Mononuclear cell (primary cell): ENCODE results near the gene SCN10A. TPM values are rescaled to one million over a fixed set of nuclear protein-coding genes. Genes with fewer than 3 reads are reported as not detected.

Experiments
- H3K27me3 ChIP-seq: 2 replicates; pipeline ENCODE4 v1.6.0; 2011; ENCODE audit warnings: low read length, control low read depth; ENCODE audit not compliant: insufficient read depth
- H3K4me1 ChIP-seq: 2 replicates; pipeline ENCODE4 v1.5.1; 2011; ENCODE audit warnings: mild to moderate bottlenecking, low read length, control low read depth; ENCODE audit not compliant: insufficient read depth
- H3K4me3 ChIP-seq: 2 replicates; pipeline ENCODE4 v1.5.1; 2011; ENCODE audit warnings: mild to moderate bottlenecking, low read length, moderate library complexity
- H3K9me3 ChIP-seq: 2 replicates; pipeline ENCODE4 v1.5.1; 2011; ENCODE audit warnings: low read depth, mild to moderate bottlenecking, control low read depth, low read length
- total RNA-seq: library from RNA; depleted of rRNA; stranded (reverse); fragments of >200 nt; gene quantifications from one replicate; pipeline ENCODE4 v1.2.3, GENCODE V29; 2012

SCN10A gene
- total RNA-seq, 1 donor: not detected

DNA sequence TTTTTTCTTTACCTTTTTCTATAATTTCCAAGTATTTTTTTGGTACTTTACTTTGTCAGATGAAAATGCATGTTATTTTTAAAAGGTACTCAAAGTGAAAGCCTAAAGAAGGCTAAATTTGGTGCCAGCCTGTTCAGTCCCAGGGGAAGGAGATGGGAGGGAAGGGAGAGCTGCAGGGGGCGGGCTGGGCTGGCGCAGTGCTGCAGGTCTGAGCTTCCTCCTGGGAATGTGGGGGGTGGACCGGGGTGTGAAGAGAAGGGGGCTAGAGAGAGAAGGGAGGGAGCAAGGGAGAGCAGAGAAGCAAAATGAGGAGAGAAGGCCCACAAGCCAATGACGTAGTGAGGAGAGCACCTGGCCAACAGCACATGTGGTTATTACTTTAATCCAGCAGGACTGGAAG lies 95.6 kb downstream of the SCN10A start:
- Histone ChIP-seq H3K27me3 (no peaks in the 10 kb centered on the region), H3K4me3 (no peak overlapping the region), H3K9me3 (no peaks in the 10 kb centered on the region), H3K4me1 (no peaks in the 10 kb centered on the region)

DNA sequence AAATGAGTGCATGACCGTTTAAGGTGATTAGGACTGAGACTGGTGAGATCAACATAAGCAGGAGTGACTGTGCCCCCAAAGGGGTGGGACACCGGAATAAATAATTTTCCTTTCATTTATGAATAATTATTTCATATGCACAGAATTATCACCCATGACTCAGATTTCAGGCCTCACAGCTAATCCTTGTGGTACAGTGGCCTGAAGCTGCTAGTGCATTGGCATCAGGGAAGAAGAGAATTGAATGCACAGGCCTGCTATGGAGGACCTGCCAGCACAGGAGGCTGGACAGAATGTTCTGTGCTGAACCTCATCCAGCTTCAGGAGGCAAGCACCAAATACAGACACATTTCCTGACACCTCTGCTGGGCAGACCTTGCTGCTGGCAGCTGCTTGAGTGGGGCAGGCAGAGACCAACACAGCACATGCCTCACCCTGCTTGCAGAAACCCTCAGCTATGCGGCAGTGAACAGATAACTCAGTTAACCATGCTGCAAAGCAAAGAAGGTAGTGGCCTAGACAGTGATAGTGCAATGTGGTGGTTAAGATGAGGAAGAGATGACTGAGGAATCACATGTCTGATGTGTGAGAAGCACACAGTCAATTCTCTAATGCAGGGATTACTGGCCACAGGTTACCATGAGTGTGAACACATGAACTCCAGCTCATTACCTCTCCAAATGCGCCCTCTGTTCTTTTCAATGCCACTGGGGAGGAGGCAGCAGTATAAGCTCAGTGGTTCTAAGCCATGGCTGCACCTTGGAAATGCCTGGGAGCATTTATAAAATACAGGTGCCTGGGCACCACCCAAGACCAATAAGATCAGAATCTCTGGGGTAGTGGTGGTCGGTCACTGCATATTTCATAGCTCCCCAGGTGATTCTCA lies 98.4 kb downstream of the SCN10A start:
- H3K4me1 ChIP-seq: no peaks in the 10 kb centered on the region
- no peaks in the 10 kb centered on the region for H3K27me3 ChIP-seq
- H3K9me3 ChIP-seq: no peaks in the 10 kb centered on the region

DNA sequence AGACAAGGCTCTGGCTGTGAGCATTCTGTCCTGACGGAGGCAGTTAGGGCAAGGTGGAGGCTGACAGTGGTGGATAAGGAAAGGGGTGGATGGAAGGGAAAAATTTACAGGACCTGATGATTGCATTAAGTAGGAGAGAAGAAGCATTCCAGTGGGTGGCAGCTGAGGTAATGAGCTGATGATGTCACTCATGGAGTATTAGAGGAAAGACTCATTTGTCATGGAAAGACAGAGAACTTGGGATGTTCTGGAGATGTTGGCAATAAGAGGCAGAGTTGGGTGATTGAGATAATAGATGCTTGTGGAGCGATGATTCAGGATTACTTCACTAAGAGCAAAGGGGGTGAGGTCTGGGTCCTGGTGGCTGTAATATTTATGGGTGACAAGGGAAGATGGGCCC lies 102.9 kb downstream of the SCN10A start:
- Histone ChIP-seq H3K4me3 (no peak overlapping the region), H3K4me1 (no peaks in the 10 kb centered on the region), H3K9me3 (no peaks in the 10 kb centered on the region), H3K27me3 (no peaks in the 10 kb centered on the region)

More for the DNA sequence above, 98.4 kb downstream of the SCN10A start:
- H3K4me3 ChIP-seq: no peak overlapping the region

DNA sequence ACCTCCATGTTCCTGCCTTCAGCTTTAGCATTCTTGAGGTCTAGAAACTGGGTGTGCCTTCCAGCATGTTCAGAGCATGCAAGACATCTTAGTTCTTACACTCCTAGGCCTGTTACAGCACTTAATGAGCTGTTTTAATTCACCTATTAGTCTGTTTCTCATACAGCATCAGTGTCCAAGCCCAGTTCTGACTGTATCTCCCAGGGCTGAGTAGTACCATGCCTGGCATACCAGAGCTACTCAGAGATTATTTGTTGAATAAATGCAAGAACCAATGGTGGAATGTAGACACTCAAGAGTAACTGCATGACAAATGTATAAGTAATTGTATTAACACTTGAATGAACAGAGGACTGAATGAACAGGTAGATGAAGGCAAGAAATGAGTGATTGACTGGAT lies 104.7 kb downstream of the SCN10A start:
- H3K4me3 ChIP-seq: no peak overlapping the region
- H3K27me3 ChIP-seq: no peaks in the 10 kb centered on the region
- H3K4me1 ChIP-seq: no peaks in the 10 kb centered on the region
- H3K9me3 ChIP-seq: no peaks in the 10 kb centered on the region

DNA sequence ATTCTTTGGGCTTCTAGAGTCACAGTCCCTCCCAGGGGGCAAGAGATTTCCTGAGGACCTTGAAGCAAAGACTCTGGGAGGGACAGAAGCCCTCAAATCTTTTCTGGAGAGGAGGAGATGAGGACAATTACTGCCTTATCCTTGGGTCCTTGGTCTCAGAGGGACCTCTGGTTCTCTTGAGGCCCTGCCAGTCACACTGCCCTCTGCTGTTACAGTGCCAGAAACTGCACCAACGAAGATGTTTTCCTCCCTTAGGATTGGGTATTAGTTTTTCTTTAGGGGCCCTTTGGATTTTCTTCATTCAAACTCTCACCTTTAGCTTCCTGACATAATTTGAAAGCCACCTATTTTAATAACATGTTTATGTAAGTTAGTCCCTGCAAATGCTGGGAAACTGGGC lies 108.3 kb downstream of the SCN10A start:
- Histone ChIP-seq H3K4me1 (no peaks in the 10 kb centered on the region), H3K4me3 (no peak overlapping the region), H3K27me3 (no peaks in the 10 kb centered on the region), H3K9me3 (no peaks in the 10 kb centered on the region)

DNA sequence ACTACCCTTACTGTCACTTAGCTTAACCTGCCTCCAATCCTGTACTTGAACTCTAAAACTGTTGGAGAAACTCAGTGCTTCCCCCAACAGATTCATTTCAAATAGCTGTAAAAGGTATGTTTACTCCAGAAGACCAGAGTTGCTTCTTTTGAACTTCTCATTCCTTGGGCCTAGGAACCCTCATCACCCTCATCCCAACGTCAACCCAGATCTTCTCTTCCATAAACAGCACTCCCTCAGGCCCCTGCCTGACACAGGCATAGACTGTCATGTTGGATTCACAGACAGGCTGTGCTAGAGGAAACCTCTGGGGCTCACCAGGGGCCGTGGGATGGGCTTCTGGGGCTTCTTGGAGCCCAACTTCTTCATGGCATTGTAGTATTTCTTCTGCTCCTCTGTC lies 109.1 kb downstream of the SCN10A start:
- H3K9me3 ChIP-seq: no peaks in the 10 kb centered on the region
- H3K4me1 ChIP-seq: no peaks in the 10 kb centered on the region
- H3K4me3 ChIP-seq: no peak overlapping the region
- no peaks in the 10 kb centered on the region for H3K27me3 ChIP-seq

DNA sequence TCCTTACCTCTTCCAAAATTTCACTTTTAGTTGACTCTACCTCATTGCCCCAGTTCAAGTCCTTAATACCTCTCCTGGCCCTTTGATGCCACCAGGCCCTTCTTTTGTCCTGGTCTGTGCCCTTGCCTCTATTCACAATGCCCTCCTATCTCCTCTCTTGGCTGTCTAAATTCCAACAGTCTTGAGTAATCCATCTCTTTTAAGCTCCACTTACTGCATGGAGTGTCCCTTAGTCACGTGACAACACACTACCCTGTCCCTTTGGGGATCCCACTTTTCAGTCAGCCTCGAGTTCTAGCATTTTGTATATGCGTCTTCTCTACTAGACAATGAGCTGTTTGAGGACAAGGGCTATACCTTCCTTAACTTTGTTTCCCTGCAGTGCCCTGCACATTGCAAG lies 113.8 kb downstream of the SCN10A start:
- Histone ChIP-seq H3K4me1 (no peaks in the 10 kb centered on the region), H3K9me3 (no peaks in the 10 kb centered on the region), H3K4me3 (no peak overlapping the region), H3K27me3 (no peaks in the 10 kb centered on the region)

DNA sequence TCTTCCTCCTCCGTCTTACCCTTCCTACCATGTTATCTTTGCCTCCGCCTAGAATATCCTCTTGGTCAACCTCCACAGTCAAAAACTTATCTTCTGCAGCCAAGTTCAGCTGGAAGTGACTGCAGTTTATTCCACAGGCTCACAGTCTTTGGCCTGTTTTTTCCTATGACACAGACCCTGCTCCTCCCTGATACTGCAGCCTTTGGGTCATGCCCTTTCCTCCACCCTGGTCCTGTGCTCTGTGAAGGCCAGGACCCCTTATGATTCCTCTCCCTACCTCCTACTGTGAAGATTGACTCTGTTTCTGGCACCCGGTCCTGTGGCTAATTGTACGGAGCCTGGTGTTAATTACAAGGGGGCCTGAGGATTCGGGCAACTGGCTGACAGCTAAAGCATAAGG lies 117.3 kb downstream of the SCN10A start:
- Histone ChIP-seq H3K9me3 (no peaks in the 10 kb centered on the region), H3K4me1 (no peaks in the 10 kb centered on the region), H3K4me3 (no peak overlapping the region), H3K27me3 (no peaks in the 10 kb centered on the region)

DNA sequence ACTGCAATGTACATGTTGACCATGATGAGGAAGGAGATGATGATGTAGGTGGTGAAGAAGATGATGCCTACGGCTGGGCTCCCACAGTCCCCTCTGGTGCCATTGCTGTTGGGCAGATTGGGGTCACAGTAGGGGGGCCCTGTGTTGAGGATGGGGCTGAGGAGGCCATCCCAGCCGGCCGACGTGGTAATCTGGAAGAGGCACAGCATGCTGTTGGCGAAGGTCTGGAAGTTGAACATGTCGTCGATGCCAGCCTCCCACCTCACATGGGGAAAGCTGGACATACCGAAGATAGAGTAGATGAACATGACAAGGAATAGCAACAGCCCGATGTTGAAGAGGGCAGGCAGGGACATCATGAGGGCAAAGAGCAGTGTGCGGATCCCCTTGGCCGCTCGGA lies 118.0 kb downstream of the SCN10A start:
- H3K4me1 ChIP-seq: no peaks in the 10 kb centered on the region

DNA sequence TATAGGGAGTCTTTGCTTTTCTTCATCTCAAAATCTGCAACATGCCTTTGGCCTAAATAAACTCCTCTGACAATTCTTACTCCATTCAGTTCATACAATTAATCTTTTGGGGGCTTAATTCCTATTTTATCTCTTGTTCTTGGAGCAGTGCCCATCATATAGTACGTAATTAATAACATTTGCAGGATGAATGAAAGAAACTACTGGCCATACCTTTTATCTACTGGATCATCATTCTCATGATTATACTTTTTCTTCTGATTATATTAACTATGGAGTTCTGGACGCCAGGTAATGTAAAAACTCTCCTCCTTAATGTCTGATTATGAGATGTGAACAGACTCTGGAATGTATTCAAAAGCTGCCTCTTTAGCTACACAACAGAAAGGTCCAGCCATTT lies 120.0 kb downstream of the SCN10A start:
- no peaks in the 10 kb centered on the region for H3K27me3 ChIP-seq
- H3K4me3 ChIP-seq: no peak overlapping the region
- H3K9me3 ChIP-seq: no peaks in the 10 kb centered on the region
- no peaks in the 10 kb centered on the region for H3K4me1 ChIP-seq

More for the DNA sequence above, 118.0 kb downstream of the SCN10A start:
- Histone ChIP-seq H3K4me3 (no peak overlapping the region), H3K9me3 (no peaks in the 10 kb centered on the region), H3K27me3 (no peaks in the 10 kb centered on the region)

DNA sequence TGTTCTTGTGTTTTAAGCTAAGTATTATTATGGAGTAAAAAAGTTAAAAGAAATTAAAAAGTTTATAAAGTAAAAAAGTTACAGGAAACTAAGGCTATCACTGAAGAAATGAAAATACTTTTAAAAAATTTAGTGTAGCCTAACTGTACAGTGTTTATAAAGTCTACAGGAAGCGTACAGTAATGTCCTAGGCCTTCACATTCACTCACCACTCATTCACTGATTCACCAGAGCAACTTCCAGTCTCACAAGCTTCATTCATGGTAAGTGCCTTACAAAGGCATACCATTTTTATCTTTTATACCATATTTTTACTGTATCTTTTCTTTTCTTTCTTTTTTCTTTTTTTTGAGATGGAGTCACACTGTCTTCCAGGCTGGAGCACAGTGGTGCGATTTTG lies 125.8 kb downstream of the SCN10A start:
- Histone ChIP-seq H3K9me3 (no peaks in the 10 kb centered on the region), H3K4me3 (no peak overlapping the region), H3K4me1 (no peaks in the 10 kb centered on the region), H3K27me3 (no peaks in the 10 kb centered on the region)

DNA sequence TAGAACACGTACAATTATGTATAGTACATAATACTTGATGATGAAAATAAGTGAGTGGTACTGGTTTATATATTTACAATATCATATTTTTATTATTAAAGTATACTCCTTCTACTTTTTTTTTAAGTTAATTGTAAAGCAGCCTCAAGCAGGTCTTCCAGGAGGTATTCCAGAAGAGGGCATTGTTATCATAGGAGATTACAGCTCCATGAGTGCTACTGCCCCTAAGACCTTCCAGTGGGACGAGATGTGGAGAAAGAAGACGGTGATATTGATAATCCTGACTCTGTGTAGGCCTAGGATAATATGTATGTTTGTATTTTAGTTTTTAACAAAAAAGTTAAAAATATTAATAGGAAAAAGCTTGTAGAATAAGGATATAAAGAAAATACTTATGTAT lies 126.2 kb downstream of the SCN10A start:
- H3K4me3 ChIP-seq: no peak overlapping the region
- H3K27me3 ChIP-seq: no peaks in the 10 kb centered on the region
- H3K4me1 ChIP-seq: no peaks in the 10 kb centered on the region
- no peaks in the 10 kb centered on the region for H3K9me3 ChIP-seq

DNA sequence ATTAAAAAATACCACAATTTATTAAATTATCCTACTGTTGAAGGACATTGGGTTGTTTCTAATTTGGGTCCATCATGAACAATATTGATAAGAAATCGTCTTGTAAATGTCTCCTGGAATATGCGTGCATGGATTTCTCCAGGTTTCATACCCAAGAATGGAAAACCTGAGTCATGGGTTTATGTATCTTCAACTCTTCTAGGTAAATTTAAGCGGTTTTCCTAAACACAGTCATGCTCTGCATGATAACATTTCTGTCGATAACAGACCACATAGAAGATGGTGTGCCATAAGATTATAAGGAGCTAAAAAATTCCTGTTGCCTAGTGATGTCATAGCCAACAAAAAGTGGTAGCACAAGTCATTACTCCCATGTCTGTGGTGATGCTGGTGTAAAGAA lies 126.7 kb downstream of the SCN10A start:
- H3K9me3 ChIP-seq: no peaks in the 10 kb centered on the region
- no peak overlapping the region for H3K4me3 ChIP-seq
- no peaks in the 10 kb centered on the region for H3K27me3 ChIP-seq
- no peaks in the 10 kb centered on the region for H3K4me1 ChIP-seq

DNA sequence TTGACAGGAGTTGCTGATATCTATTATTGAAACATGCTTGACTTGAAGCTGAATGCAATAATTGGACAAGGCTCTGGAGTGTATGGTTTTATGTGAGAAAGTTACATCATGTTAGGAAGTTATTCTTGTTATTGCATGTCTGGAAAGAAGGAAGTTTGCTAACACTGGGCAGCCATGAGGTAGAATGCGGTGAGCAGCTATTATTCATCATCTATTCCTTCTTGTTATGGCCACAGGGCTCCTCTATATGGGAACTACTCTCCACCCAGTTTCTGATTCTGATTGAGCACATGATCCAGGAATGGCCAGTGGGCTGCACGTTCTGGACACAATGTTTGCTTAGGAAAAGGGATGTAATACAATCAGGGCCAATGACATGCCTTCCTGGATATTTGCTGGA lies 128.7 kb downstream of the SCN10A start:
- no peak overlapping the region for H3K4me3 ChIP-seq
- no peaks in the 10 kb centered on the region for H3K27me3 ChIP-seq
- no peaks in the 10 kb centered on the region for H3K9me3 ChIP-seq
- no peaks in the 10 kb centered on the region for H3K4me1 ChIP-seq

DNA sequence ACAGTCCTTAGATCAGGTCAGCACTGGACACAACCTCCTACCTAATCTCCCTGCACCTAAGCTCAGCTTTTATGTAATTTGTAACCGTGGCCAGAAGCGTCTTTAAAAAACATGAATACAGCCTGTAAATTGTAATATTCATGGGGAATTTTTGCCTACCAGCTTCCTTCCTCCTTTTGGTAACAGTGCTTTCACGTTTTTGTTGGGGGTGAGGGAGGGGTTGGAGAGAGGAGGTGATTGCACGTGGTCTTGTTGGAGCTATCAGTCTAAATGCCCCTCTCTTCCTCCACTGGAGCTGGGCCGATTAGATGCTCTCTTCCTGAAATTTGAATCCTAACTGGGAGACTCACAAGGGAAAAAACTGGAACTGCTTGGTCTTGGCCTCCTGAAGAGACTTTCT lies 131.5 kb downstream of the SCN10A start:
- Histone ChIP-seq H3K27me3 (no peaks in the 10 kb centered on the region), H3K9me3 (no peaks in the 10 kb centered on the region), H3K4me3 (no peak overlapping the region), H3K4me1 (no peaks in the 10 kb centered on the region)

DNA sequence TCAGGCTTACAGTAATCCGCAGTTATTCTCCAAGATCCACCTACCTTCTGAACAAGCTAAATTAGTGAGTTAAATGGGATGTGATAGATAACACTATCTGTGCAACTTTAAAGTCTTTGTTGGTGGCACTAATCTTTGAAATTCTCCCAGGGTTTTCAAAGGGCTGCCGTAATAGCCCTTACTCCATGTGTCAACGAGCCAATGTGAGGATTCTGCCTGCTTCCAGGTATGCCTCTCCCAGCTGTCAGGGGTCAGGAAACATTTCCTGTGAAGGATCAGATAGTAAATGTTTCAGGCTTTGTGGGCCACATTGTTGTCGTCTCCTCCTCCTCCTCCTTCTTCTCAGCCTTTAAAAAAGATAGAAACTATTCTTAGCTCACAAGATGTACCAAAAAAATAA lies 146.3 kb downstream of the SCN10A start:
- no peaks in the 10 kb centered on the region for H3K4me1 ChIP-seq
- no peaks in the 10 kb centered on the region for H3K9me3 ChIP-seq
- no peak overlapping the region for H3K4me3 ChIP-seq
- H3K27me3 ChIP-seq: peaks cover 7% of the 10 kb centered on the region
